GM18873 (cell line): ENCODE measurements around the gene FGGY.

Experiments
- ATAC-seq: cut with Tn5 transposase; IDR thresholded peaks from one replicate; pipeline ENCODE4 v1.9.1; 2021; ENCODE audit warnings: mild to moderate bottlenecking, moderate library complexity, moderate number of reproducible peaks; ENCODE audit not compliant: unreplicated experiment, low FRiP score

The FGGY gene

GRCh38 chr1:59500950-59501742 is 204.3 kb downstream of the FGGY start:
- no peak for ATAC-seq

GRCh38 chr1:59502009-59502691 is 205.3 kb downstream of the FGGY start:
- ATAC-seq: no peak

- no peak for ATAC-seq
Measured at GRCh38 chr1:59504276-59504675, 207.4 kb downstream of the FGGY start.

- no peak for ATAC-seq
Measured at GRCh38 chr1:59505596-59506028, 208.7 kb downstream of the FGGY start.

DNA sequence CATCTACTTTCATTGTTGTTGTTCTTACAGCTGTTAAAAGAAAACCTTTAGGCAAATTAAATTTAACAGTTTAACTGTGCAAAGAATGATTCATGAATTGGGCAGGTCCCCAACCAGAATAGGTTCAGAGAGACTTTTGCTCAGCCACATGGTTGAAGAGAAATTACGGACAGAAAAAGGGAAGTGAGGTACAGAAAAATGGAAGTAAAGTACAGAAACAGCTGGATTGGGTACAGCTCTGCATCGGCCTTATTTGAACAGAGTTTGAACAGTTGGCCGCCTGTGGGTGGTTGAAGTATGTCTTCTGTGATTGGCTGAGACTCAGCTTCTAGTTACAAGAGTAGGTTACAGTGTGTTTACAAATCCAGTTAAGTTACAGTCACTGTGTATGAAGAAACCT is 210.1 kb downstream of the FGGY start:
- ATAC-seq: no peak

GRCh38 chr1:59509341-59509875 is 212.5 kb downstream of the FGGY start:
- no peak for ATAC-seq

- ATAC-seq: no peak
Measured at GRCh38 chr1:59510249-59510648, 213.4 kb downstream of the FGGY start.

GRCh38 chr1:59511476-59512465 is 214.9 kb downstream of the FGGY start:
- ATAC-seq: no peak

GRCh38 chr1:59512702-59513101 is 215.8 kb downstream of the FGGY start:
- no peak for ATAC-seq

GRCh38 chr1:59514061-59514909 is 217.4 kb downstream of the FGGY start:
- no peak for ATAC-seq

GRCh38 chr1:59516881-59517280 is 220.0 kb downstream of the FGGY start:
- no peak for ATAC-seq

DNA sequence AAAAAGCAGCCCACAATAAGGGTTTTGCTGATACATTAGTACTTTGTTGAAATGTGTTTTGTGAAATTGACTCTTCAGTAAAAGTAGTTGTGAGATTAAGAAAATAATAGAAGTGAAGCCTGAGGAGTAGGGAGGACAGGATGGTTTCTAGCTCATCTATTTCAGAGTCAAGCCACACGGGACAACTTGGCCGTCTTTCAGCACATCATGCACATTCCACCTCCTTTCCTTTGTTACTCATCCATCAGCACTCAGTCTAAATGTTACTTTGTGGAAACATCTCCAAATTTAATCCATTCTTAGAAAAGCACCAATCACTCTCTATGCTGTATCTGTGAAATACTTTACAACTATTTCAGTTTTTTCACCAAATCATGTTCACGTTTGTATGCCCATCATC is 223.3 kb downstream of the FGGY start:
- ATAC-seq: no peak

DNA sequence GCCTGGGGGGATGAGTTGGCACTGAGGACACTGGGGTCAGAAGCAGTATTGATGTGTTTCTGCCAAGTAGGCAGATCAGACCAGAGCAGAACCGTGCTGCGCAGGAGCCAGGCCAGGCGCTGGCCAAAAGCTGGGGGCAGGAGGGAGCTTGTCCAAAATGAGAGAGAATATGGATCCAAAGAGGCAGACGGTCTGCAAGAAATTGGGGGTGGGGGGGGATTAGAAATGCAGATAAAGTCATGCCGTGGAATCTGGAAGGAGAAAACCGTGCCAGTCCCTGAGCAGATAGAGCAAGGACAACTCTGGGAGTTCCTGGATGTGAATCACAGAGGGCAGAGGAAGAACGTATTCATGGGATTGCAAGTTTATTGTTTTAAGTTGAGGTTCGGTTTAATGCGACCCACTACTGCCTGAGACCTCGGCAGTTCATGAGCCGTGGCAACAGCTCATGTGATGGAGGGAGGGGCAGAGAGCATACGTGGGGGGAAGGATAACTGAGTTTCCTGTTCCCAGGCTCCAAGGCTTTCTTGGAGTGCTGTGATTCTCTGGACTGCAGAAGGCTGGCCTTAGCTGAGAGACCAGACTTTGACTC is 224.0 kb downstream of the FGGY start:
- no peak for ATAC-seq

DNA sequence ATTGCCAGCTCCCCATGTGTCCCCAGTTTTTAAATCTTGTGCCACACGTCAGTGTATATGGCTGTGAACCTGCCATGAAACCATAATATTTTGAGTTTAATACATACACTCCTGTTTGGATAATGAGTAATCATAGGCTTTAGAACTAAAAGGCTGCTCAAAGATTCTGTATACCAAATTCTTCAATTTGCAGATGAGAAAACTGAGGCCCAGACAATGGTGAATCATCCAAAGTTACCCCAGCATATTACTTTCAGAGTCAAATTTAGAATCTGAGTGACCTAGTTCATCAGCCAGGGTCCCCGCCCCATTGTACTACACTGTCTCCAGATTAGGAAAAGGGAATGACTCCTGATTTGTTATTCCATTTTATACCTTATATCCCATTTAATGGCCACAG is 224.6 kb downstream of the FGGY start:
- no peak for ATAC-seq

GRCh38 chr1:59522925-59523505 is 226.1 kb downstream of the FGGY start:
- no peak for ATAC-seq

DNA sequence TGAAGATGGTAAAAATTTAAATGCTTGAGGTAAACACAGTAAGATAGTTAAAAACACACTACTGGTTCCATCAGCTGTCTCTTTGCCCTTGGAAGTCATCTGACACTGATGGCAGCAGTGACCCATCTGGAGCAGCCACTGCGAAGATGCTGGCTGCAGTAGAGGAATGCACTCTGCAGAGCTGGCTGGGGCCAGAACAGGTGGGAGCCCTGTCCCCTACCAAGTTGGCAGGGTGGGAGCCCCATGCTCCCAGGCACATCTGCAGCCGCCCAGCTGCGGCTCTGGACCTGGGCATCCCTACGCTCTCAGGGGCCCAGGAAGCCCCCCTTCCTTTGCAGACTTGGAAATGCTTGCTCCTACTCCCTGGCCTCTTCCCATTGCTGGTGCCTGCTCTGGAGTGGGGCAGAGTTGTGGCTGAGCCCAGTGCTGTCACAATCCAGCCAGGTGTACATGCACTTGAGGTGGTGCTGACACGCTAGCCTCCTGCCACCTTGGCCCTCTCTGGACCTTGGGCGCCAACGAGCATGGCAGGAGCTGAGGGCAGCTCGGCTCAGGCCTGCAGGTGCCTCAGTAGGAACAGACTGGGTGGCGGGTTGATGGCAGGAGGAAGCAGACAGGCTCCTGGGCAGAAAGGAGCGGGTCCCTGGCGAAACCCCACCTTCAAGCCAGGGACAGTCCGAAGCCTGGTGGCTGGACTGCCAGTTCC is 227.0 kb downstream of the FGGY start:
- no peak for ATAC-seq

GRCh38 chr1:59526240-59526639 is 229.3 kb downstream of the FGGY start:
- ATAC-seq: no peak

DNA sequence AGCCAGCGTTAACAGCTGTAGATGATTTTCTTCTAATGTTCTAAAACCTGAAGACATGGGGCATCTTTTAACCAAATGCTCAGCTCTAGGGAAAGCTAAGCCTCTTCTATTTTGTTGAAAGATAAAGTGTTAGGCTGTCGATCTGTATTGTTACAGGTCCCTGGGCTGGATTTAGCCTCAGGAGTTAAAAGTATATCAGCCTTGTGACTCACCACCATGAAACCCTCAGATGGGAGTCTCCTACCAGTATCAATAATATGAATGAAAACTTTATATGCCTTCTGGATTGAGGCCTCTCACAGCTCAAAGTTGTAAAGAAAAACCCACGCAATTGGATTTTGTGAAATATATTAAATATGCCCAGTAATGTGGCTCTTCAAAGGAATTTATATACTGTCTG is 231.6 kb downstream of the FGGY start:
- no peak for ATAC-seq
